HG03575 (cell line): ENCODE data around the gene SCGB3A2.
"Not testable (repeated sequence)": the region's sequence is repeated elsewhere in the genome, so short reads cannot be mapped to it uniquely, and the experiment has no call there.

Source experiments
- ATAC-seq: cut with Tn5 transposase; IDR thresholded peaks from one replicate; pipeline ENCODE4 v1.9.1; 2021; ENCODE audit not compliant: unreplicated experiment, insufficient number of reproducible peaks, low FRiP score; ENCODE audit errors: extremely low read depth

The SCGB3A2 gene

GRCh38 chr5:147859962-147860640 is 18.4 kb upstream of the SCGB3A2 start:
- ATAC-seq = no peak

GRCh38 chr5:147860641-147861025 is 17.9 kb upstream of the SCGB3A2 start:
- ATAC-seq = no peak

- no peak for ATAC-seq
These were observed 14.9 kb upstream of the SCGB3A2 start for GRCh38 chr5:147863454-147864158.

GRCh38 chr5:147869112-147869511 is 9.4 kb upstream of the SCGB3A2 start:
- no peak for ATAC-seq

- not testable (repeated sequence) for ATAC-seq
These were observed 8.6 kb upstream of the SCGB3A2 start for GRCh38 chr5:147869892-147870291.

GRCh38 chr5:147871980-147872549 is 6.4 kb upstream of the SCGB3A2 start:
- ATAC-seq = not testable (repeated sequence)

- not testable (repeated sequence) for ATAC-seq
These were observed 5.6 kb upstream of the SCGB3A2 start for GRCh38 chr5:147872744-147873435.

GRCh38 chr5:147874118-147874875 is 4.2 kb upstream of the SCGB3A2 start:
- ATAC-seq = not testable (repeated sequence)

GRCh38 chr5:147874910-147875367 is 3.6 kb upstream of the SCGB3A2 start:
- ATAC-seq = no peak

GRCh38 chr5:147876141-147876540 is 2.4 kb upstream of the SCGB3A2 start:
- ATAC-seq = no peak

- ATAC-seq = no peak
These were observed 1.9 kb upstream of the SCGB3A2 start for GRCh38 chr5:147876626-147877025.

GRCh38 chr5:147879784-147880183 is 1.3 kb downstream of the SCGB3A2 start:
- ATAC-seq = no peak

- ATAC-seq = no peak
These were observed 2.0 kb downstream of the SCGB3A2 start for GRCh38 chr5:147880487-147880886.

GRCh38 chr5:147882586-147883313 is 4.2 kb downstream of the SCGB3A2 start:
- no peak for ATAC-seq

- no peak for ATAC-seq
These were observed 8.6 kb downstream of the SCGB3A2 start for GRCh38 chr5:147887026-147887627.

- ATAC-seq = no peak
These were observed 9.4 kb downstream of the SCGB3A2 start for GRCh38 chr5:147887930-147888329.

GRCh38 chr5:147892696-147893296 is 14.3 kb downstream of the SCGB3A2 start:
- no peak for ATAC-seq

- ATAC-seq = no peak
These were observed 15.3 kb downstream of the SCGB3A2 start for GRCh38 chr5:147893820-147894219.
